ENCODE measurements around the gene ATP11A. TPM values are rescaled to one million over a fixed set of nuclear protein-coding genes. Genes with fewer than 3 reads are reported as not detected.

Gene ATP11A
- total RNA-seq, 1 experiment from 2014 or later, result 9.4 TPM

GRCh38 chr13:112746044-112746443 lies 56.2 kb downstream of the ATP11A start:
- POLR2A ChIA-PET (ENCODE audit: low non-redundant PET), result no interaction called here
- H3K9me3 ChIP-seq (ENCODE audit: low read depth, low read length, poor library complexity, severe bottlenecking), result no peaks in the 10 kb centered on the region
- intact Hi-C loops (cut with micrococcal nuclease; ENCODE audit: unreplicated experiment), result no loop called here
- CTCF ChIA-PET, result no interaction called here
- no peak for DNase-seq (ENCODE audit: low spot score)
- H3K4me3 ChIP-seq (ENCODE audit: low read depth, low read length, poor library complexity, severe bottlenecking), result no peak overlapping the region
- no peak overlapping the region for H3K27ac ChIP-seq (ENCODE audit: low read depth, low read length, poor library complexity, severe bottlenecking)
- no peak for TF ChIP-seq CTCF (conservative IDR thresholded peaks at IDR 0.05; ENCODE audit: low read depth, low read length)
- no peak for TF ChIP-seq EZH2 (IDR thresholded peaks at IDR 0.05; ENCODE audit: borderline replicate concordance, low read depth, low read length, poor library complexity, severe bottlenecking)
- H3K4me1 ChIP-seq (ENCODE audit: insufficient read depth, low read length, poor library complexity, severe bottlenecking), result peaks cover 1% of the 10 kb centered on the region
- no peaks in the 10 kb centered on the region for H3K36me3 ChIP-seq (ENCODE audit: insufficient read depth, low read length, poor library complexity, severe bottlenecking)
- no TSS peak for BruUV-seq (replicated peaks)
- H3K27me3 ChIP-seq (replicated peaks; ENCODE audit: insufficient read depth, low read depth, low read length, poor library complexity), result no peaks in the 10 kb centered on the region

GRCh38 chr13:112747256-112747655 lies 57.4 kb downstream of the ATP11A start:
- TF ChIP-seq CTCF (conservative IDR thresholded peaks at IDR 0.05; ENCODE audit: low read depth, low read length) (no peak), EZH2 (IDR thresholded peaks at IDR 0.05; ENCODE audit: borderline replicate concordance, low read depth, low read length, poor library complexity, severe bottlenecking) (no peak)
- Histone ChIP-seq H3K9me3 (ENCODE audit: low read depth, low read length, poor library complexity, severe bottlenecking) (no peaks in the 10 kb centered on the region), H3K4me3 (ENCODE audit: low read depth, low read length, poor library complexity, severe bottlenecking) (no peak overlapping the region), H3K27me3 (replicated peaks; ENCODE audit: insufficient read depth, low read depth, low read length, poor library complexity) (no peaks in the 10 kb centered on the region), H3K36me3 (ENCODE audit: insufficient read depth, low read length, poor library complexity, severe bottlenecking) (no peaks in the 10 kb centered on the region), H3K4me1 (ENCODE audit: insufficient read depth, low read length, poor library complexity, severe bottlenecking) (no peaks in the 10 kb centered on the region), H3K27ac (ENCODE audit: low read depth, low read length, poor library complexity, severe bottlenecking) (no peak overlapping the region)
- ChIA-PET CTCF (no interaction called here), POLR2A (ENCODE audit: low non-redundant PET) (no interaction called here)
- no TSS peak for BruUV-seq (replicated peaks)
- DNase-seq (ENCODE audit: low spot score), result no peak
- intact Hi-C loops (cut with micrococcal nuclease; ENCODE audit: unreplicated experiment), result no loop called here

- TF ChIP-seq CTCF (conservative IDR thresholded peaks at IDR 0.05; ENCODE audit: low read depth, low read length) (no peak), EZH2 (IDR thresholded peaks at IDR 0.05; ENCODE audit: borderline replicate concordance, low read depth, low read length, poor library complexity, severe bottlenecking) (no peak)
- DNase-seq (ENCODE audit: low spot score), result no peak
- no TSS peak for BruUV-seq (replicated peaks)
- no peak overlapping the region for H3K4me3 ChIP-seq (ENCODE audit: low read depth, low read length, poor library complexity, severe bottlenecking)
- no peaks in the 10 kb centered on the region for H3K27me3 ChIP-seq (replicated peaks; ENCODE audit: insufficient read depth, low read depth, low read length, poor library complexity)
- H3K9me3 ChIP-seq (ENCODE audit: low read depth, low read length, poor library complexity, severe bottlenecking), result no peaks in the 10 kb centered on the region
- POLR2A ChIA-PET (ENCODE audit: low non-redundant PET), result interaction anchor here (0.6 kb wide), 1 partner anchor 9 kb away, joined by 3 read pairs; no protein-coding TSS in a partner anchor
- CTCF ChIA-PET, result no interaction called here
- H3K4me1 ChIP-seq (ENCODE audit: insufficient read depth, low read length, poor library complexity, severe bottlenecking), result no peaks in the 10 kb centered on the region
- intact Hi-C loops (cut with micrococcal nuclease; ENCODE audit: unreplicated experiment), result no loop called here
- no peak overlapping the region for H3K27ac ChIP-seq (ENCODE audit: low read depth, low read length, poor library complexity, severe bottlenecking)
- no peaks in the 10 kb centered on the region for H3K36me3 ChIP-seq (ENCODE audit: insufficient read depth, low read length, poor library complexity, severe bottlenecking)
Observed at GRCh38 chr13:112748947-112749735, 59.3 kb downstream of the ATP11A start.
